Measurements from ENCODE around the gene PPP3R1.

PPP3R1 gene

DNA sequence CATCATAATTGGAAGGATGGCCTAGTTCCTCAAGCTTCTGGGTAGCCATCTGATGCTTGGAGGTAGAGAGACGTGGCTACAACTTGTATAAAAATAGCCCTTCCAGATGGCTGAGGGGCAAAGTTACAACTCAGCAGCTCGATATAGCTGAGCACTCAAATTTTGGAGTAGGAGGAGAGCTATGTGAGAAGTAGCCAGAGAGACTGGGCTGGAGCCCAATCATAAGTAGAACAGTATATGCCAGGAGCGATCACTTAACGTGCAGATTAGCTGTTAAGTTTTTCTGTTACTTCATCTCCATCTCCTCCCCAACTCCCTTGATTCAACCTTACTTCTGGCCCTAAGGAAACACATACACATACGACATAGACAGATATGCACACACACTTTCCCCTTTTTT lies 38.6 kb upstream of the PPP3R1 start:
- Histone ChIP-seq H3K36me3 (ENCODE audit: insufficient read depth) (no peaks in the 10 kb centered on the region), H3K4me1 (ENCODE audit: low read depth, poor library complexity, severe bottlenecking) (peaks cover 51% of the 10 kb centered on the region), H3K9ac (peak overlapping the region; percentile 7; the same call in 1 of the 2 replicates), H2AFZ (ENCODE audit: low read depth) (peak overlapping the region; percentile 48), H3K4me3 (IDR thresholded peaks at IDR 0.05; ENCODE audit: insufficient read depth, low read depth, low read length) (peak overlapping the region; percentile 49), H4K20me1 (ENCODE audit: insufficient read depth) (no peaks in the 10 kb centered on the region), H3K27me3 (ENCODE audit: insufficient read depth, low read depth) (no peaks in the 10 kb centered on the region), H3K79me2 (ENCODE audit: insufficient read depth, low read depth) (no peaks in the 10 kb centered on the region), H3K4me2 (peak overlapping the region; percentile 56), H3K27ac (peak overlapping the region; percentile 73)
- TF ChIP-seq, protein P1, sequence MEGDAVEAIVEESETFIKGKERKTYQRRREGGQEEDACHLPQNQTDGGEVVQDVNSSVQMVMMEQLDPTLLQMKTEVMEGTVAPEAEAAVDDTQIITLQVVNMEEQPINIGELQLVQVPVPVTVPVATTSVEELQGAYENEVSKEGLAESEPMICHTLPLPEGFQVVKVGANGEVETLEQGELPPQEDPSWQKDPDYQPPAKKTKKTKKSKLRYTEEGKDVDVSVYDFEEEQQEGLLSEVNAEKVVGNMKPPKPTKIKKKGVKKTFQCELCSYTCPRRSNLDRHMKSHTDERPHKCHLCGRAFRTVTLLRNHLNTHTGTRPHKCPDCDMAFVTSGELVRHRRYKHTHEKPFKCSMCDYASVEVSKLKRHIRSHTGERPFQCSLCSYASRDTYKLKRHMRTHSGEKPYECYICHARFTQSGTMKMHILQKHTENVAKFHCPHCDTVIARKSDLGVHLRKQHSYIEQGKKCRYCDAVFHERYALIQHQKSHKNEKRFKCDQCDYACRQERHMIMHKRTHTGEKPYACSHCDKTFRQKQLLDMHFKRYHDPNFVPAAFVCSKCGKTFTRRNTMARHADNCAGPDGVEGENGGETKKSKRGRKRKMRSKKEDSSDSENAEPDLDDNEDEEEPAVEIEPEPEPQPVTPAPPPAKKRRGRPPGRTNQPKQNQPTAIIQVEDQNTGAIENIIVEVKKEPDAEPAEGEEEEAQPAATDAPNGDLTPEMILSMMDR (conservative IDR thresholded peaks at IDR 0.05; ENCODE audit: low read depth, low read length), result no peak

DNA sequence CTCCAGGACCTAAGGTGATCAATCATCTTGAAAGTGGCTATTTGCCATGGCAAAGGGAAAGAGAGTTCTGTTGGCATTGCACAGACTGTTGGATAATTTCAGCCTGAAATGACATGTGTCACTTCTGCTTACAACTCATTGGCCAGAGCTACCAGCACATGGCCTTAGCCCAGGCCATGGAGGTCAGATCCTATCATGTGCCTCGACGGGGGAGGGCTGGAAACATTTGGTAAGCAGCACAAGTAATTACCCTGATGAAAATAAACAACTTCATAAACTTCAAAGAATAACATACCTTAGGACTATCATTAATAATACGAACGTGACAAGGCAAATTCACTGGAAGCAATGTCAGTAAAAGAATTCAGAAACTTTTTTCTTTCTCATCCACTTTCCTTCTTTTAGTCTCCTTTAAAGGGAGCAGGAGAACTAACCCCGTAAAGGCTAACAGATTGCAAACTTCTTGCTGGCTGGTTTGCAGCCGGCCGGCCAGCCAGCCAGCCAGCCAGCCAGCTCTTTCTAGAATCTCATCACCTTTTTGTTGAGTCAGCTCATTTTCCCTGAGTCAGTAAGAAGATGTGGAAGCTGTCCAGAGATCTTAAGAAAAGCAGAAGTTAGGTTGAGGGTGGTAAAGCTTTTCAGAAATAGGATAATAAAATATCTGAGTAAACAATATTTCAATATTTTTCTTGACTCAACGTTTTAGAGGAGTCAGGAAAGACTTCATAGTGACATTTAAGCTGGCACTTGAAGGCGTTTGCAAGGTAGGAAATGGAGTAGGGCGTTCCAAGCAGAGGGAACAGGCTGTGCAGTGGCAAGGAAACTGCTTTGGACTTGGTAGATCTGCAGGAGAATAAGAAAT lies 35.5 kb upstream of the PPP3R1 start:
- TF ChIP-seq, protein P1 (conservative IDR thresholded peaks at IDR 0.05; ENCODE audit: low read depth, low read length), result no peak
- Histone ChIP-seq H3K4me1 (ENCODE audit: low read depth, poor library complexity, severe bottlenecking) (peaks cover 47% of the 10 kb centered on the region), H3K9ac (no peak overlapping the region), H3K4me3 (IDR thresholded peaks at IDR 0.05; ENCODE audit: insufficient read depth, low read depth, low read length) (no peak overlapping the region), H3K27me3 (ENCODE audit: insufficient read depth, low read depth) (no peaks in the 10 kb centered on the region), H3K79me2 (ENCODE audit: insufficient read depth, low read depth) (no peaks in the 10 kb centered on the region), H3K36me3 (ENCODE audit: insufficient read depth) (no peaks in the 10 kb centered on the region), H2AFZ (ENCODE audit: low read depth) (no peak overlapping the region), H3K4me2 (no peak overlapping the region), H4K20me1 (ENCODE audit: insufficient read depth) (no peaks in the 10 kb centered on the region), H3K27ac (no peak overlapping the region)

DNA sequence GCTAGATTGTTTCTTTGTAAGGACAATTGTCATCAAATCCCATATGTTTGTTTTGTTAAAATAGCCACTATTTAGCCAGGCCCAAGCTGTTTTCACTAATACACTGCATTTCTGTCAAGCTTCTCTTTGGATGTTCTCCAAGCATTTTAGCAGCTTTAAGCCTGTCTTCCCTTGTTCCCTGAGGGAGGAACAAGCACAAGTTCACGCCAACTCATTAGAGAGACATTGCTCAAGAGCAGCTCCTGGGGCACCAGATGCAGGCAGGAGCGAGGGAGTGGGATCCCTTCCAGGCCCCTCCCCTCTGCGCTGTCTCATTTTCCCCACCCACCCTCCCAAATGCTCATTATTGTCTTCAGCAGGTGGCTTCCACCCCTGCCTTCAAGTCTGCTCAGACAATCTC lies 32.6 kb upstream of the PPP3R1 start:
- H3K79me2 ChIP-seq (ENCODE audit: insufficient read depth, low read depth), result no peaks in the 10 kb centered on the region
- no peaks in the 10 kb centered on the region for H3K27me3 ChIP-seq (ENCODE audit: insufficient read depth, low read depth)
- H2AFZ ChIP-seq (ENCODE audit: low read depth), result no peak overlapping the region
- no peak overlapping the region for H3K9ac ChIP-seq
- no peak overlapping the region for H3K27ac ChIP-seq
- peaks cover 20% of the 10 kb centered on the region for H3K4me1 ChIP-seq (ENCODE audit: low read depth, poor library complexity, severe bottlenecking)
- TF ChIP-seq, protein P1 (conservative IDR thresholded peaks at IDR 0.05; ENCODE audit: low read depth, low read length), result no peak
- H4K20me1 ChIP-seq (ENCODE audit: insufficient read depth), result no peaks in the 10 kb centered on the region
- no peaks in the 10 kb centered on the region for H3K36me3 ChIP-seq (ENCODE audit: insufficient read depth)
- H3K4me3 ChIP-seq (IDR thresholded peaks at IDR 0.05; ENCODE audit: insufficient read depth, low read depth, low read length), result no peak overlapping the region
- no peak overlapping the region for H3K4me2 ChIP-seq

DNA sequence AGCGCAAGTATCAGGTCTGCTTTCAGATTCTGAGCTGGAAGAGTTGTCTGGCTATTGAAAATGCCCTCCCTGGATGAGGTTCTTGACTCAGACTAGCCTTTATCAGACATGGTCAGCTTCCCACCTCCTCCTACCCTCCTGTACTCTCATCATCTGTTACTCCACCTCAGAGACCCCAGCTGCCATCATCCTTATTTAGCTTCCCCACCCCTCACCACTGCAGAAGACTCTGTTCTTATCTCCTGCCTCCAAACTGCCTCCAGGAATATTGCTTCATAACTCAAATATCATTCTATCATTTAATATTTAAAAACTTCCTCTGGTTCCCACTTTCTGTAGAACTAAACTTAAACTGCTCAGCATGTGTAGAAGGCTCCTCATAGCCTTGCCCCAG lies 31.1 kb upstream of the PPP3R1 start:
- H3K4me3 ChIP-seq (IDR thresholded peaks at IDR 0.05; ENCODE audit: insufficient read depth, low read depth, low read length), result no peak overlapping the region
- no peaks in the 10 kb centered on the region for H3K36me3 ChIP-seq (ENCODE audit: insufficient read depth)
- H3K27me3 ChIP-seq (ENCODE audit: insufficient read depth, low read depth), result no peaks in the 10 kb centered on the region
- H3K27ac ChIP-seq, result no peak overlapping the region
- no peak overlapping the region for H2AFZ ChIP-seq (ENCODE audit: low read depth)
- TF ChIP-seq, protein P1 (conservative IDR thresholded peaks at IDR 0.05; ENCODE audit: low read depth, low read length), result no peak
- H3K4me2 ChIP-seq, result no peak overlapping the region
- H4K20me1 ChIP-seq (ENCODE audit: insufficient read depth), result no peaks in the 10 kb centered on the region
- H3K79me2 ChIP-seq (ENCODE audit: insufficient read depth, low read depth), result no peaks in the 10 kb centered on the region
- peaks cover 9% of the 10 kb centered on the region for H3K4me1 ChIP-seq (ENCODE audit: low read depth, poor library complexity, severe bottlenecking)
- no peak overlapping the region for H3K9ac ChIP-seq
